Measurements from ENCODE around the gene TNS3.

The TNS3 gene

DNA sequence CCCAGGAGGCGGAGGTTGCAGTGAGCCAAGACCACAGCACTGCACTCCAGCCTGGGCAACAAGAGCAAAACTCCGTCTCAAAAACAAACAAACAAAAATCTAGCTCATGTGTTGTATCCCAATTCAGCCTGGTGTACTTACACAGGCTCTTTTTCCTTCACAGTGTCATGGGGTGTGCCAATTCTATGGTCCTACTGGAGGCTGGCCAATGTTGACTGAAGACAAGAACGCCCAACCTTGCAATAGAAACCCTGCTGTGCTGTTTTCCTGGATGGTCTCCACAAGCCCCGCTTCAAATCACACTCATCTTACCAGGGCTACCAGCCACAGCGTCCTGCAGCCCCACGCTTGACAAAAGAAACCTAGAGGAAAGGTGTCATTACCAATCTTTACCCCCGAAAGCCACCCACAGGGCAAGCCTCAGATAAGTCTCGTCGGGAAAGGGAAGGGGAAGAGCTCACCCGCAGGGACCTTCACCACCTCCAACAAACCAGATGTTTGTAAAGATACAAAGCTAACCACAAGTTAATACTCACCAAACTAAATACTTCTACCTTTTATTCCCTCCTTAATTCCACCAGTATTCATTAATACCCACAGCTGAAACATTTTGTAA is 64.8 kb downstream of the TNS3 start:
- TF ChIP-seq, protein P1, sequence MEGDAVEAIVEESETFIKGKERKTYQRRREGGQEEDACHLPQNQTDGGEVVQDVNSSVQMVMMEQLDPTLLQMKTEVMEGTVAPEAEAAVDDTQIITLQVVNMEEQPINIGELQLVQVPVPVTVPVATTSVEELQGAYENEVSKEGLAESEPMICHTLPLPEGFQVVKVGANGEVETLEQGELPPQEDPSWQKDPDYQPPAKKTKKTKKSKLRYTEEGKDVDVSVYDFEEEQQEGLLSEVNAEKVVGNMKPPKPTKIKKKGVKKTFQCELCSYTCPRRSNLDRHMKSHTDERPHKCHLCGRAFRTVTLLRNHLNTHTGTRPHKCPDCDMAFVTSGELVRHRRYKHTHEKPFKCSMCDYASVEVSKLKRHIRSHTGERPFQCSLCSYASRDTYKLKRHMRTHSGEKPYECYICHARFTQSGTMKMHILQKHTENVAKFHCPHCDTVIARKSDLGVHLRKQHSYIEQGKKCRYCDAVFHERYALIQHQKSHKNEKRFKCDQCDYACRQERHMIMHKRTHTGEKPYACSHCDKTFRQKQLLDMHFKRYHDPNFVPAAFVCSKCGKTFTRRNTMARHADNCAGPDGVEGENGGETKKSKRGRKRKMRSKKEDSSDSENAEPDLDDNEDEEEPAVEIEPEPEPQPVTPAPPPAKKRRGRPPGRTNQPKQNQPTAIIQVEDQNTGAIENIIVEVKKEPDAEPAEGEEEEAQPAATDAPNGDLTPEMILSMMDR (IDR thresholded peaks at IDR 0.05; ENCODE audit: borderline replicate concordance, insufficient read depth, low read depth, low read length), result no peak
- H3K4me3 ChIP-seq (ENCODE audit: low read depth, low read length), result no peak overlapping the region

DNA sequence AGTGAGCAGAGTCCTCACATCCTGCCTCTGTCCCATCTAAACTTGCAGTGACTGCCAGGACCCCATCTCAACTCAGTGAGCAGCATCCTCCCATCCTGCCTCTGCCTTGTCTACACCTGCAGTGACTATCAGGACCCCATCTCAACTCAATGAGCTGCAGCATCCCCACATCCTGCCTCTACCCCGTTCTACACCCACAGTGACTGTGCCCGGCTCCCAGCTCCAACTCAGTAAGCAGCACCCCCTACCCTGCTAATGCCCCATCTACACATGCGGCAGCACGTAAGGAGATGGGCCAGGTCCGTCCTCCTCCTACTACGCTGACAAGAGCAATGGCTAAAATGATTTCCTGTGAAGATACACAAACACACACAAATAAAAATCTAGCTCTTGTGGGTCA is 65.5 kb downstream of the TNS3 start:
- TF ChIP-seq, protein P1 (IDR thresholded peaks at IDR 0.05; ENCODE audit: borderline replicate concordance, insufficient read depth, low read depth, low read length), result no peak
- H3K4me3 ChIP-seq (ENCODE audit: low read depth, low read length), result no peak overlapping the region

DNA sequence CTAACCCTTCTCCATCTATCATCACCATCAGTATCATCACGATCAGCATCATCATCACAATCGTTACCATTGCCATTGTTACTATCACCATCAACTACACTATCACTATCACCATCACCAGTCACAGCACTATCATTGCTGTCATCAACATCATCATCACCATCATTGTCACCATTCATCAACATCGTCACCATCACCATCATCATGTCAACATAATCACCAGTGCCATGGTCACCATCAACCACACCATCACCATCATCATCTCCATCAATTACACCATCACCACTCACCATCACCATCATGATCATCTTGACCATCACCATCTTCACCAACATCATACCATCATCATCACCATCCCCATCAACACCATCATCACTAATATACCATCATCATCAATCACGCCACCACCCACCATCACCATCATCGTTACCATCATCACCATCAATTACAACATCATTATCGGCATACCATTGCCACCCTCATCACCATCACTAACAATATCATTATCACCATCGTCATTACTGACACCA is 66.5 kb downstream of the TNS3 start:
- TF ChIP-seq, protein P1 (IDR thresholded peaks at IDR 0.05; ENCODE audit: borderline replicate concordance, insufficient read depth, low read depth, low read length), result no peak
- no peak overlapping the region for H3K4me3 ChIP-seq (ENCODE audit: low read depth, low read length)

DNA sequence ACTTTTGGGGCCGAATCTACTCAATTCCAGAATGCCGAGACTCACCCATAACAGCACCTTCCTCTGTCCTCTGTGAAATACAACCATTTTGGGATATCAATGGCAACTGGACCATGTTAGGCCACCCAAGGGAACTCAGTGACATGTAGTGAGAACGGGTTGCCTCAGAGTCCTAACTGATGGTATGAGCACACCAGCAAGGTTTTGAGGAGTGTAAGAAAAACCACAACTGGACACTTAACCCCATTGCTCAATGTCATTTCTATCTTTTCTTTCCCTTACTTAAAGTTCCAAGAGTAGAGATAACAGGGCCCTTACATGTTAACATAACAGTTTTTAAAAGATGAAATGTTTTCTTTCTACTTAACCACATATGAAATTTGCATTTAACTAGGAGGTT is 67.1 kb downstream of the TNS3 start:
- TF ChIP-seq, protein P1 (IDR thresholded peaks at IDR 0.05; ENCODE audit: borderline replicate concordance, insufficient read depth, low read depth, low read length), result no peak
- no peak overlapping the region for H3K4me3 ChIP-seq (ENCODE audit: low read depth, low read length)

DNA sequence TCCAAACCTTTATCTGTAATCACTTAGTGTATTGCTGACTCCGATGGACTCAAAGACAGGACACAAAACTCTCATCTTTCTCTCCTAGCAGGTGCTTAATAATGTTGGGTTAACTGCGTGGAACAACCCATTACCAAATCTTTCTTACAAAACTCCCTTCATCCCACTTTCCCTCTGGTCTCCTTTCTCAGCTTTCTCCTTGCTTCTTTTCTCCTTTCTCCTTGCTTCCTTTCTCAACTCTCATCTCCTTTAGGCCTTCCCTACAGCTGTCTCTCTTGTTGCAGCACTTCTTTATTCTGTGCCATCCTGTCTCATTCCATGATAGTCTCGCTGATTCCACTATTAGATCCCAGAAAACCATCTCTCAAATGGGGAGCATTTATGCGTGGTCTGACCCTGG is 67.5 kb downstream of the TNS3 start:
- TF ChIP-seq, protein P1 (IDR thresholded peaks at IDR 0.05; ENCODE audit: borderline replicate concordance, insufficient read depth, low read depth, low read length), result no peak
- no peak overlapping the region for H3K4me3 ChIP-seq (ENCODE audit: low read depth, low read length)

DNA sequence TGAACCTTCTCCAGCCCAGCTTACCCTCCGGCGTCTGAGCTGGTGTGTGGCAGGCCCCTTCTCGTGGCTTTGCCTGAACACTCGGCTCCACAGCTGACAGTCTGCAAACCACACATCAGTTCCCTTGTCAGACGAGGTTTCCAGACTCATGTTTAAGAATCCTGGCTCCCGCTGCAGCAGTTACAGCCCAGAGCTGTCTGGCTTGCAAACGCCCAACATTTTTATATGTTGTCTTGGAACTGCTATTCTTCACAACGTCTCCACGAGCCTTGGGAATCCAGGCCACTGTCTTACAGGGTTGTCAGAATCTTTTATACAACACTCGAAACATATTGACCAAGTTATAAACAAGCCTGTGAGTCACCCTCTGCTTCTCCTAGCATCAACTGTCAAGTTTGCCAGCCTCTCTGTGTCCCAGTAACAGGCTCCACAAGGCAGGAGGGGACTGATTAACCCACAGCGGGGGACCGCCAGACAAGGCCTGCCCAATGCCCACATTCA is 68.1 kb downstream of the TNS3 start:
- TF ChIP-seq, protein P1 (IDR thresholded peaks at IDR 0.05; ENCODE audit: borderline replicate concordance, insufficient read depth, low read depth, low read length), result no peak

More for the DNA sequence above, 68.1 kb downstream of the TNS3 start:
- H3K4me3 ChIP-seq (ENCODE audit: low read depth, low read length), result no peak overlapping the region

All from GM12875 (cell line).